DOHH2 (cell line): ENCODE data around the gene ESPN.
A peak's percentile ranks its signal among the peaks of the same experiment; 100 is the strongest.

Source experiments
- EZH2phosphoT487 ChIP-seq: fragments of 200-600 bp; sonication (generic); IDR thresholded peaks from 2 replicates; pipeline ENCODE4 v1.6.1; 2017; ENCODE audit warnings: borderline replicate concordance, mild to moderate bottlenecking, antibody characterized with exemption, low read length, moderate library complexity, mixed read lengths
- TF ChIP-seq, protein P1 (sequence below): fragments of 200-600 bp; sonication (generic); IDR thresholded peaks from one replicate; pipeline ENCODE4 v1.5.1; 2014; ENCODE audit warnings: antibody characterized with exemption, mild to moderate bottlenecking, low read depth, low read length; ENCODE audit not compliant: poor library complexity, severe bottlenecking

DNA sequence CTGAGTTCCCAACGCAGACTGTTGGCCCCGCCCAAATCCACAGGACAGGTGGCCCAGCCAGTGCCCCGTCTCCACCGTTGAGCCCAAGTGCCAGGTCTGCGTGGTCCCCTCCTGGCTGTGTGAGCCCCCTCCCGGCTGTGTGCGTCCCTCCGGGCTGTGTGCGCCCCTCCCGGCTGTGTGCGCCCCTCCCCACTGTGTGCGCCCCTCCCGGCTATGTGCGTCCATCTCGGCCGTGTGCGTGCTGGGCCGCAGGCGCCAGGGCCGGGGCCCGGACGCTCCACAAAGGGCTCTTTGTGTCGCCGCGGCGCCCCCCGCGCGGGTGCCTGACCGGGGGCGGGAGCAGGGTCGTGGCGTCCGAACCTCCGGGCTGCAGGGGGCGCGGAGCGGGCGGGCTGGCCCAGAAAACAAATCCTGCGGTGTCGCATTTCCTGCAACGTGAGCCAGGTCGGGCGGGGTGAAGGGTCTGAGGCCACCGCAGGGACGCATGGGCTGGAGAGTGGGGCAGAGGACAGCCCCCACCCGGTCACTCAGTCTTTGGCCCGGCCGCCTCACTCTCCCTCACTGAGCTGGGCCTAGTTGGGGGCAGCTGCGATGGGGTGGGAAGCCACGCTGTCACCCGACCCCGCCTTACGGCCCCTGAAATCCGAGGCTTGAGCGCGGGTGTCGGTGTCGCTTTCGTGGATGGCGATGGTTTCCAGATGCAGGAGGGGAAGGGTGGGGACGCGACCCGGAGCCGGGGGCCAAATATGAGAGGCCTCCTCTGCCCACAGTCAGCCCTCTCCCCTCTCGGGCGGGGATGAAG, 22.6 kb downstream of the ESPN start:
- TF ChIP-seq EZH2phosphoT487 = 0 out of 2 replicates have a peak, but pooled peaks have one; percentile 23
- TF ChIP-seq, protein P1, sequence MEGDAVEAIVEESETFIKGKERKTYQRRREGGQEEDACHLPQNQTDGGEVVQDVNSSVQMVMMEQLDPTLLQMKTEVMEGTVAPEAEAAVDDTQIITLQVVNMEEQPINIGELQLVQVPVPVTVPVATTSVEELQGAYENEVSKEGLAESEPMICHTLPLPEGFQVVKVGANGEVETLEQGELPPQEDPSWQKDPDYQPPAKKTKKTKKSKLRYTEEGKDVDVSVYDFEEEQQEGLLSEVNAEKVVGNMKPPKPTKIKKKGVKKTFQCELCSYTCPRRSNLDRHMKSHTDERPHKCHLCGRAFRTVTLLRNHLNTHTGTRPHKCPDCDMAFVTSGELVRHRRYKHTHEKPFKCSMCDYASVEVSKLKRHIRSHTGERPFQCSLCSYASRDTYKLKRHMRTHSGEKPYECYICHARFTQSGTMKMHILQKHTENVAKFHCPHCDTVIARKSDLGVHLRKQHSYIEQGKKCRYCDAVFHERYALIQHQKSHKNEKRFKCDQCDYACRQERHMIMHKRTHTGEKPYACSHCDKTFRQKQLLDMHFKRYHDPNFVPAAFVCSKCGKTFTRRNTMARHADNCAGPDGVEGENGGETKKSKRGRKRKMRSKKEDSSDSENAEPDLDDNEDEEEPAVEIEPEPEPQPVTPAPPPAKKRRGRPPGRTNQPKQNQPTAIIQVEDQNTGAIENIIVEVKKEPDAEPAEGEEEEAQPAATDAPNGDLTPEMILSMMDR = no peak
